Measurements from ENCODE around the gene MAST4.
"Not testable (repeated sequence)": the region's sequence is repeated elsewhere in the genome, so short reads cannot be mapped to it uniquely, and the experiment has no call there.

MAST4 gene

GRCh38 chr5:67163863-67164595 lies 567.8 kb downstream of the MAST4 start:
- no peak for DNase-seq (ENCODE audit: low read depth)

GRCh38 chr5:67164856-67165525 lies 568.8 kb downstream of the MAST4 start:
- DNase-seq (ENCODE audit: low read depth): no peak

GRCh38 chr5:67165526-67166459 lies 569.6 kb downstream of the MAST4 start:
- peak; percentile 76 for DNase-seq (ENCODE audit: low read depth)

- no peak for DNase-seq (ENCODE audit: low read depth)
These were observed 570.5 kb downstream of the MAST4 start for GRCh38 chr5:67166460-67167285.

- DNase-seq (ENCODE audit: low read depth): no peak
These were observed 571.9 kb downstream of the MAST4 start for GRCh38 chr5:67168069-67168468.

- DNase-seq (ENCODE audit: low read depth): peak; percentile 5
These were observed 574.6 kb downstream of the MAST4 start for GRCh38 chr5:67170767-67171166.

GRCh38 chr5:67173351-67173750 lies 577.2 kb downstream of the MAST4 start:
- not testable (repeated sequence) for DNase-seq (ENCODE audit: low read depth)

GRCh38 chr5:67173959-67174358 lies 577.8 kb downstream of the MAST4 start:
- DNase-seq (ENCODE audit: low read depth): peak; percentile 11

GRCh38 chr5:67176936-67177335 lies 580.7 kb downstream of the MAST4 start:
- no peak for DNase-seq (ENCODE audit: low read depth)

- no peak for DNase-seq (ENCODE audit: low read depth)
These were observed 581.9 kb downstream of the MAST4 start for GRCh38 chr5:67178085-67178484.

GRCh38 chr5:67178966-67179365 lies 582.8 kb downstream of the MAST4 start:
- DNase-seq (ENCODE audit: low read depth): no peak

GRCh38 chr5:67179697-67180361 lies 583.6 kb downstream of the MAST4 start:
- no peak for DNase-seq (ENCODE audit: low read depth)

- no peak for DNase-seq (ENCODE audit: low read depth)
These were observed 585.5 kb downstream of the MAST4 start for GRCh38 chr5:67181648-67182221.

- DNase-seq (ENCODE audit: low read depth): peak; percentile 72
These were observed 586.2 kb downstream of the MAST4 start for GRCh38 chr5:67182301-67182790.

- no peak for DNase-seq (ENCODE audit: low read depth)
These were observed 587.7 kb downstream of the MAST4 start for GRCh38 chr5:67183859-67184258.

GRCh38 chr5:67187006-67187715 lies 591.0 kb downstream of the MAST4 start:
- no peak for DNase-seq (ENCODE audit: low read depth)

- DNase-seq (ENCODE audit: low read depth): no peak
These were observed 592.3 kb downstream of the MAST4 start for GRCh38 chr5:67188274-67189078.

- no peak for DNase-seq (ENCODE audit: low read depth)
These were observed 592.8 kb downstream of the MAST4 start for GRCh38 chr5:67189079-67189354.

GRCh38 chr5:67189931-67190330 lies 593.7 kb downstream of the MAST4 start:
- no peak for DNase-seq (ENCODE audit: low read depth)

All from amniotic epithelial cell (primary cell).